Activated CD8-positive, alpha-beta memory T cell treated with anti-CD3 and anti-CD28 coated beads, Interleukin-2, amount 10 ng/mL, durations not matched to agents 7 days and 5 days (primary cell): ENCODE results near the gene CST9. TPM values are rescaled to one million over a fixed set of nuclear protein-coding genes. Genes with fewer than 3 reads are reported as not detected.

Experiments used
- ATAC-seq: fragments of 150-1000 bp; cut with Tn5 transposase; one replicate; pipeline ENCODE4 v1.10.0; 2021; ENCODE audit warnings: moderate library complexity
- CTCF ChIA-PET: fragments of 350-600 bp; sonication (Branson Sonifier 250); formaldehyde crosslinking; loops from one replicate; lab custom pipeline; 2021; ENCODE audit warnings: antibody characterized with exemption; lab: Charles Lee
- DNase-seq: peaks from one replicate; pipeline ENCODE4 v3.0.0-alpha.2; 2020
- H3K27ac Mint-ChIP-seq: one replicate; pipeline ENCODE4 v1.8.0; 2021; ENCODE audit warnings: mild to moderate bottlenecking, mixed read lengths
- H3K27me3 Mint-ChIP-seq: one replicate; pipeline ENCODE4 v1.8.0; 2021; ENCODE audit warnings: mixed read lengths
- H3K36me3 Mint-ChIP-seq: one replicate; pipeline ENCODE4 v1.8.0; 2021; ENCODE audit warnings: mild to moderate bottlenecking, mixed read lengths
- H3K4me1 Mint-ChIP-seq: one replicate; pipeline ENCODE4 v1.8.0; 2021; ENCODE audit warnings: mixed read lengths
- H3K4me3 Mint-ChIP-seq: one replicate; pipeline ENCODE4 v1.8.0; 2021; ENCODE audit warnings: mild to moderate bottlenecking, moderate library complexity, mixed read lengths
- H3K9me3 Mint-ChIP-seq: one replicate; pipeline ENCODE4 v1.8.0; 2022; ENCODE audit warnings: low read depth, mixed read lengths
- total RNA-seq, 2 experiments: library from RNA; stranded (reverse); gene quantifications; one replicate each; pipeline ENCODE4 v1.2.3, GENCODE V29; 2021

CST9 gene
- total RNA-seq, 2 experiments from 2014 or later, result not detected

DNA sequence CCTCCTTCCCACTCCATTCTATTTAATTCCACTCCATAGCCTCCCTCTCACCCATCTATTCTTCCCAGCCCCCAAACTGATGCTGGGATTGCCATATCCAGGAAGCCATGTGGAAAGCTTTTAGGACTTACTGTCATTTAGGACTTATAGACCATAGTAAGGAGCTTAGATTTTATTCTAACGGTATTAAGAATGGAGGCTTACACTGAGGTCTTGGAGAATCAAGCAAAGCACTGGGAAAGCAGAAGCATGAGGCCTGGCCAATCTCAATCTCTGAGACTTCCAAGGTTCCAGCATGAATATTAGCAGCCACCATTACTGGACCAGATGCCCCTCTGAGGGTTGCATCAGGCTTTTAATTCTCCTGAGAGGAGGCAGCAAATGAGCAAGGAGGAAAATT is 1.4 kb downstream of the CST9 start:
- Mint-ChIP-seq H3K4me3 (no peak overlapping the region), H3K27ac (no peak overlapping the region), H3K36me3 (no peaks in the 10 kb centered on the region), H3K4me1 (peaks cover 8% of the 10 kb centered on the region), H3K27me3 (peaks cover 2% of the 10 kb centered on the region), H3K9me3 (no peaks in the 10 kb centered on the region)
- DNase-seq (no peak), ATAC-seq (no peak)
- CTCF ChIA-PET, result interaction anchor here (3.2 kb wide), 1 partner anchor 163 kb away, joined by 13 read pairs; no protein-coding TSS in a partner anchor

DNA sequence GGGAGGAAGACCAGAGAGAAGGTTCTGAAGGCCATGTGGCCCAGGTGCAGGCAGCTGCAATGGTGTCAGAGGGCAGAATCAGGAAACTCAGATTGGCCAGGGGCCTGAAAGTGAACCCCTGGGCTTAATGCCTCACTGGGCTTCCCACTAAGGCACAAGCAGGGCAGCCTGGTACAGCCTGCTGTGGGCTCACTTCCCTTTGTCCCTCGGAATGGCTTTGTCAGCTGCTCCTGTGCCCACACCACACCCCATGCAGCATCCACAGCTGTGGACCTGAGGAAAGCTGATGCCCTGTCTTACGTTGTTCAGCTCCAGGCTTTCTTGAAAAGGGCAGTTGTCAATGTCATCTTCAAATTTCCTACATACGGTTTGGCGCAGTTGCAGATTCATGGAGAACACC is 2.4 kb downstream of the CST9 start:
- DNase-seq (no peak), ATAC-seq (no peak)
- no peak overlapping the region for H3K27ac Mint-ChIP-seq
- CTCF ChIA-PET, result interaction anchor here (1.5 to 3.2 kb wide), 2 partner anchors 162 to 253 kb away, joined by 3 to 13 read pairs; partner anchors contain the start of gene NXT1
- H3K4me3 Mint-ChIP-seq, result no peak overlapping the region
- H3K4me1 Mint-ChIP-seq, result peaks cover 8% of the 10 kb centered on the region
- peaks cover 5% of the 10 kb centered on the region for H3K27me3 Mint-ChIP-seq
- no peaks in the 10 kb centered on the region for H3K36me3 Mint-ChIP-seq
- no peaks in the 10 kb centered on the region for H3K9me3 Mint-ChIP-seq

DNA sequence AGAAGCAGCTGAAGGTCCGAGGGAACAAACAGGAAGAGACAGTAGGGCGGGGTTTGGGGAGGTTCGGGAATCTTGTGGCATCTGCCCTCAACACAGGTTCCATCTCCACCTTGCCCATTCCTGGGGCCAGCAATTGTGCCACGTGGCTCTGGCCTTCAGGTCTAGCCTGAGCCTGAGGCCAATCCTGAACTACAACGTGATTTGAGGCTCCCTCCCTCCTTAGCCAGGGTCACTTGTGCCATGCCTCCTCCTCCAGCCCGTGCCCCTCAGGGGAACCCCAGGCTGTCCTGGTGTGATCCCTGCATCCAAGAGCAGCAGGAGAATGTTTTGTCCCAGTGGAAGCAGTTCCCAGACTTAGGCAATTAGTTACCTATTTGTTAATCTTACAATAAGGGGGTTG is 3.0 kb downstream of the CST9 start:
- Mint-ChIP-seq H3K27ac (no peak overlapping the region), H3K36me3 (no peaks in the 10 kb centered on the region), H3K4me3 (no peak overlapping the region), H3K27me3 (peaks cover 10% of the 10 kb centered on the region), H3K9me3 (no peaks in the 10 kb centered on the region), H3K4me1 (peaks cover 8% of the 10 kb centered on the region)
- no peak for ATAC-seq
- DNase-seq, result no peak
- CTCF ChIA-PET, result interaction anchor here (1.5 to 3.2 kb wide), 2 partner anchors 161 to 253 kb away, joined by 3 to 13 read pairs; partner anchors contain the start of gene NXT1

DNA sequence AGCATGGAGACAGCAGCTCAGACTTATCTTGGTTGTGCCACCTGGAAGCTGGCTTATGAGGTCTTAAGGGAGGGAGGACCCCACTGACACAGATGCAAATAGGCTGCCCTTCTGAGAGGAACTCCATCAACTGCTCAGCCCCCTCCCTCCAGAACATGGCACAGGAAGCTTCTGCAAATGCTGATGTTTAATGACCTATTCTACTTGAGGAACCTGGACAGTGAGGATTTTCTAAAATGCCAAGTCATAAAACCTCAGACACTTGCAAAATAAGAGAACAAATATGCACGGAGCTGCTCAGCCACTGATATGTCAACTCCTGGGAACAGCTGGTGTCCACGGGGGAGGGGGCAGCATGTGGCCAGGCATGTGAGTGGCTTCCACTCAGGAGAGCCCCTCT is 3.5 kb downstream of the CST9 start:
- Mint-ChIP-seq H3K27ac (no peak overlapping the region), H3K36me3 (no peaks in the 10 kb centered on the region)

DNA sequence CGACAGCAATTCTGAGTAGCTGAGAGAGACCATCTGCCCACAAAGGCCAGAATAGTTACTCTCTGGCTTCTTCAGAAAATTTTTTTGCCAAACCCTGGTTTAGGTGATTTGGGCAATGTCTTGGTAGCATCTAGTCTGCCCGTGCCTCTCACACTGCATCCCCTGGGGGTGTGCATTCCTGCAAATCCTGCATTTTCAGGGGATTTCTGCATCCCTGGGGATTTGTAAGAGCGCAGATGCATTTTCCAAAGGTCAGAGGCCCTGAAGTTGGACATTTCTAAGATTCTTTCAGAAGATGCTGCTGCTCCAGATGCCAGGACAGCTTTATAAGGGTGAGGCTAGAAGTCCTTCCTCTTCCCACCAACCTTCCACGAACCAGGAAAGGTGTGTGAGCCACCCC is 4.0 kb downstream of the CST9 start:
- CTCF ChIA-PET, result interaction anchor here (3.2 kb wide), 1 partner anchor 160 kb away, joined by 13 read pairs; no protein-coding TSS in a partner anchor
- DNase-seq (no peak), ATAC-seq (no peak)
- peaks cover 17% of the 10 kb centered on the region for H3K27me3 Mint-ChIP-seq
- H3K27ac Mint-ChIP-seq, result no peak overlapping the region
- no peak overlapping the region for H3K4me3 Mint-ChIP-seq
- no peaks in the 10 kb centered on the region for H3K9me3 Mint-ChIP-seq
- no peaks in the 10 kb centered on the region for H3K36me3 Mint-ChIP-seq
- peaks cover 2% of the 10 kb centered on the region for H3K4me1 Mint-ChIP-seq

More for the DNA sequence above, 3.5 kb downstream of the CST9 start:
- no peak for DNase-seq
- H3K4me3 Mint-ChIP-seq, result no peak overlapping the region
- peaks cover 7% of the 10 kb centered on the region for H3K4me1 Mint-ChIP-seq
- H3K9me3 Mint-ChIP-seq, result no peaks in the 10 kb centered on the region
- CTCF ChIA-PET, result interaction anchor here (1.5 to 3.2 kb wide), 2 partner anchors 161 to 252 kb away, joined by 3 to 13 read pairs; partner anchors contain the start of gene NXT1
- no peak for ATAC-seq
- H3K27me3 Mint-ChIP-seq, result peaks cover 15% of the 10 kb centered on the region

DNA sequence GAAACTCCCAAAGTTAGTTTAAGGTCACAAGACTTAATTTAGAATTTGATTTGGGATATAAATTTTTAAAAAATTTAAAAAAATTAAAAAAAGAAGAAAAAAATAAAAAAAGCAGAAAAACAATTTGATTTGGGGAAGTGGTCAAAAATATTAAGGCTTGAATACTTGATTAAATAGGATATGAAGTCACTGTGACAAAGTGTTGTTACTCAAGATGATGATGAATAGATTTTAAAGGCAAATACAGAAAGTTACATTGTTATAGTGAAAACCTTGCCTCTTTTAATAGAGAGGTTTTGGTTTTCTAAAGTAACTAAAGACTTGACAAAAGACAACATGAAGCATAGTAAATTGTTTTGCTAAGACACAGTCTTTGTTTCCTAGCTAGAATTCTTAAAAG is 7.2 kb downstream of the CST9 start:
- no peak for ATAC-seq
- H3K36me3 Mint-ChIP-seq, result no peaks in the 10 kb centered on the region
- CTCF ChIA-PET, result interaction anchor here (2.1 kb wide), 1 partner anchor 157 kb away, joined by 6 read pairs; no protein-coding TSS in a partner anchor

DNA sequence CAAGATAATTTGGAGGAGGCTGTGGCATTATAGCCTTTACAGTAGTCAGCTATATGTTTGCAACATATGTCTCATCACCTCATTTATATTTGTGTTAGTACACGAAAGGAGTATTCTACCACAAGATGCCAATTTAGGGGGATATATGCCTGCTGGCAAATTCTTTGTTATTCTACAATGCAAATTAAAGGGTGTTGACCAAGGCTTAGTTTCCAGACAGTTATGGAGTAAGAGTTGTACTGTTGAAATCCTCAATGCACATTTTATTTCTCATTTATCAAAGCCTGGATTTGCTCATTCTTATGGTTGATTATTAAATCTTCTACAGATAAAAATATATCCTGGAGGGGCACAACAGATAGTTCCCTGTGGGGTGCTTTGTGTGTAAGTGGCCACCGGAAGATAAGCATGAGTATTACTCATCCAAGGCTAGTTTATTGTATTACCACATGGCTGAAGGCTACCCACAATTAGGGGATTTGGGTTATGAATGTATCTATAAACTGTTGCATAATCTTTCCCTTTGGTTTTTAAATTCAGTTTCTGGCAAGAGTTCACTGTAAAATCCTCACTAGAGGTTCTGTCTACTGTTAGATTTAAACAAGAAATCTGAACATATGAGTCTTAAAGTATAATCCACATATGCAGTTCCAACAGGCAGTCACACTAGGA is 9.0 kb downstream of the CST9 start:
- H3K27ac Mint-ChIP-seq, result no peak overlapping the region
- CTCF ChIA-PET, result no interaction called here
- H3K36me3 Mint-ChIP-seq, result no peaks in the 10 kb centered on the region
- peaks cover 20% of the 10 kb centered on the region for H3K27me3 Mint-ChIP-seq
- H3K4me1 Mint-ChIP-seq, result no peaks in the 10 kb centered on the region
- H3K4me3 Mint-ChIP-seq, result no peak overlapping the region
- ATAC-seq (no peak), DNase-seq (no peak)
- no peaks in the 10 kb centered on the region for H3K9me3 Mint-ChIP-seq

More for the DNA sequence above, 7.2 kb downstream of the CST9 start:
- H3K27me3 Mint-ChIP-seq, result peaks cover 21% of the 10 kb centered on the region
- no peaks in the 10 kb centered on the region for H3K9me3 Mint-ChIP-seq
- DNase-seq, result no peak
- no peak overlapping the region for H3K27ac Mint-ChIP-seq
- no peak overlapping the region for H3K4me3 Mint-ChIP-seq
- H3K4me1 Mint-ChIP-seq, result no peaks in the 10 kb centered on the region

DNA sequence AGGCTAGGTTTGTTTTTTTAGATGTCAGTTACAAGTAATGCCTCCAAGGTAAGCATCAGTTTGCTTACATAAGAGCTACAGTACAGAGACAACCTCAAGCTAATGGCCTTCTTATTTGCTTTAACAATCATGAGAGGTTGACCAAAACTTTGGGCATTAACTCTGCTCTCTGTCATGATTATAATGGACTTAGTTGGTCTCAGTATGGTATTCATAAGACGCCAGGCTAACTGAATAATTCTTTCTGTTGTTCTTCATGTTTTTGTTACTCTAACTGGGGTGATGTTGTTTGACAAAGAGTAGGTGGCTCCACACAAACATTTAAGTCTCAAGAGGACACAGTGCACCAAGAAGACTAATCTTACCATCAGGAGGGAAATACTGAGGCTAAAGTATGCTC is 9.8 kb downstream of the CST9 start:
- Mint-ChIP-seq H3K27me3 (peaks cover 19% of the 10 kb centered on the region), H3K4me1 (no peaks in the 10 kb centered on the region), H3K27ac (no peak overlapping the region), H3K9me3 (no peaks in the 10 kb centered on the region), H3K36me3 (no peaks in the 10 kb centered on the region), H3K4me3 (no peak overlapping the region)
- CTCF ChIA-PET, result no interaction called here
- ATAC-seq, result no peak
- DNase-seq, result no peak

DNA sequence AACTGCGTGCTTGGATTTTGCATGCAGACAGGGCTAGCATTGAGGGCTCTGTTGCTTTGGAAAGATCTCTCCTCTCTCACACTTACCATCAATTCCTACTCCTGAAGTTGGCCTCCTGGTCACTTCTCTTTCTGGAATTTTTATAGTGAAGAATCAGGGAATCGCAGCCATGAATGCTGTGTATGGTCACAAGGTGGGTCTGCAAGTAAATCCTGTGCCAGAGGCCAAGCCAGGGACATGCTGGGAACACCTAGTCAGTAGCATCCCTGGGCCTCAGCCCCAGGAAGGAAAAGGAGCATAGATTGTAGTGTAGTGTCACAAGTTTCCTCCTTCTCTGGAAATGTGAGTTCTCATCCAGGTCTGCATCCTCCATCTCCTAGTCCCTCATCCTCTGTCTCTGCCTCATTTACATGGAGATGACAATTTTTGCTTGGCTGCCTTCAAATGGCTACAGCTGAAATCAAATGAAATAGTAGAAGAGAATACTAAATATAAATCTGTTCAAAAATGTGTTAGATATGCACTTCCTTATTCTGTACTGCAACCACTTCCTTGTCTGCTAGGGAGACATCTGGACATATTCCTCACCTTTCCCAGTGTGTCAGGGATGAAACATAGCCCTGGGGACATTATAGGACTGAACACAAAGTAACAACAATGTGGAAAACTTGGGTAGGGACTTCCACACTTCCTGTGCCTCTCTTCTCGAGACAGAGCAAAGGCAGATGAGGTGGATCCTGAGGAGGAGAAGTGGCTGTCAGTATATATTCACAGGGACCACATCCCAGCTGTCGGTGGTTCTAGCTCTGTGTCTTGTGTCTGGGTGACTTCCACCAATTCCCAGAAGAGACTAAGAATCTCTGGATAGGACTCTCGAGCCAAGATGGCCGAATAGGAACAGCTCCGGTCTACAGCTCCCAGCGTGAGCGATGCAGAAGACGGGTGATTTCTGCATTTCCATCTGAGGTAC is 17.0 kb downstream of the CST9 start:
- no peak overlapping the region for H3K27ac Mint-ChIP-seq
- no peaks in the 10 kb centered on the region for H3K9me3 Mint-ChIP-seq
- peaks cover 5% of the 10 kb centered on the region for H3K27me3 Mint-ChIP-seq
- CTCF ChIA-PET, result no interaction called here
- no peaks in the 10 kb centered on the region for H3K4me1 Mint-ChIP-seq
- DNase-seq, result no peak
- ATAC-seq, result no peak
- H3K4me3 Mint-ChIP-seq, result no peak overlapping the region
- no peaks in the 10 kb centered on the region for H3K36me3 Mint-ChIP-seq

DNA sequence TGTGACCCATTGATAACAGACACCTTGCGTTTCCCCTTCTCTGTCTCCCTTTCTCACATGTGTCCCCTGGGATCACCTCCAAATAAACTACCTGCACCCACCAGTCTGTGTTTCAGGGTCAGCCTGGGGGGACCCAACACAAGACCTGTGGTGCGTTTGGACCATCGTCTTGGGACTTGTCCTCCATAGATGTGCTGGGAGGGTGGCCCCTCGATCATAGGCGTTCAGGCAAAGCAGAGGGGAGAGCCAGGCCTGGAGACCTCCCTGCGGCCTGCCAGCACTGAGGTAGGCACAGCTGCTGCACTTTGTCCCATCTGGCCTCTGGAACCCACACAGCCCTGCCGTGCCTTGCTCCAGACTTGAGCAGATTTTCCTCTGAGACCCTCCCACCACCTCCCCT is 18.1 kb downstream of the CST9 start:
- peaks cover 7% of the 10 kb centered on the region for H3K27me3 Mint-ChIP-seq
- no peak for ATAC-seq

DNA sequence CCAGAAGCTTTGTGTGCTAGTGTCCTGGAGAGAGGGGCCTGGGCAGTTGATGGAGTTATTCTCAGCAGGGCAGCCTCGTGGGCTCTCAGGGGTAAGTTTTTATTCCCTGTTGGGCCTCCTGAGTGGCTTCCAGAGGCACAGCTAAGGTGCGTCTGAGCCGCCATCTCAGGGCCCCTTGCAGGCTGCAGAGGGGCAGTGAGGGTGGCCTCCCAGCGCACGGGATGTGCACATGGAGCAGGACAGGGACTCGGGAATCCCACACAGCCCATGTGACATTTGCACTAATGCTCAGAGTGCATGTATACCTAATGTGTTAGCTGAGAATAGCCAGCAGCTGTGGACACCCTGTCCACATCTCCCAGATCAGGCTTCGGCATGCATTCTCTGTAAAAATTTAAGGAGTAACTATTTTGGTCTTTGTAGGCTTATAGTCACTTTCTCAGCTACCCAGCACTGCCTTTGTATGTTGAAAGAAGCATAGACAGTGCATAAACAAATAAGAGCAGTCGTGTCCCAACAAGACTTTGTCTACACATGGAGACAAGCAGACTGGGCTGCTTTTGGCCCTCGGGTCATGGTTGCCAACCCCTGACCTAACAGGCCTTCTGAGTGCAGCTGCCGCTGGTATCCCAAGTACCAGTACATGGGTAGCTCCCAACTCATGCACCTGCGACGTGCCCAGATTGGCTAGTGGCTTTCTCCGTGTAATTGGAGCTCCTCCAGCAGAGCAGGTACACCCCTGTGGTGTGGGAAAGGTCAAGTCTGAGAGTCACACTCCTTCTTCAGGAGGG is 18.8 kb downstream of the CST9 start:
- ATAC-seq (no peak), DNase-seq (peak; percentile 25)
- CTCF ChIA-PET, result no interaction called here
- Mint-ChIP-seq H3K27ac (no peak overlapping the region), H3K27me3 (peaks cover 7% of the 10 kb centered on the region), H3K9me3 (no peaks in the 10 kb centered on the region), H3K36me3 (no peaks in the 10 kb centered on the region), H3K4me1 (no peaks in the 10 kb centered on the region), H3K4me3 (no peak overlapping the region)

More for the DNA sequence above, 18.1 kb downstream of the CST9 start:
- Mint-ChIP-seq H3K4me3 (no peak overlapping the region), H3K9me3 (no peaks in the 10 kb centered on the region), H3K27ac (no peak overlapping the region), H3K36me3 (no peaks in the 10 kb centered on the region), H3K4me1 (no peaks in the 10 kb centered on the region)
- peak; percentile 35 for DNase-seq
- CTCF ChIA-PET, result no interaction called here

DNA sequence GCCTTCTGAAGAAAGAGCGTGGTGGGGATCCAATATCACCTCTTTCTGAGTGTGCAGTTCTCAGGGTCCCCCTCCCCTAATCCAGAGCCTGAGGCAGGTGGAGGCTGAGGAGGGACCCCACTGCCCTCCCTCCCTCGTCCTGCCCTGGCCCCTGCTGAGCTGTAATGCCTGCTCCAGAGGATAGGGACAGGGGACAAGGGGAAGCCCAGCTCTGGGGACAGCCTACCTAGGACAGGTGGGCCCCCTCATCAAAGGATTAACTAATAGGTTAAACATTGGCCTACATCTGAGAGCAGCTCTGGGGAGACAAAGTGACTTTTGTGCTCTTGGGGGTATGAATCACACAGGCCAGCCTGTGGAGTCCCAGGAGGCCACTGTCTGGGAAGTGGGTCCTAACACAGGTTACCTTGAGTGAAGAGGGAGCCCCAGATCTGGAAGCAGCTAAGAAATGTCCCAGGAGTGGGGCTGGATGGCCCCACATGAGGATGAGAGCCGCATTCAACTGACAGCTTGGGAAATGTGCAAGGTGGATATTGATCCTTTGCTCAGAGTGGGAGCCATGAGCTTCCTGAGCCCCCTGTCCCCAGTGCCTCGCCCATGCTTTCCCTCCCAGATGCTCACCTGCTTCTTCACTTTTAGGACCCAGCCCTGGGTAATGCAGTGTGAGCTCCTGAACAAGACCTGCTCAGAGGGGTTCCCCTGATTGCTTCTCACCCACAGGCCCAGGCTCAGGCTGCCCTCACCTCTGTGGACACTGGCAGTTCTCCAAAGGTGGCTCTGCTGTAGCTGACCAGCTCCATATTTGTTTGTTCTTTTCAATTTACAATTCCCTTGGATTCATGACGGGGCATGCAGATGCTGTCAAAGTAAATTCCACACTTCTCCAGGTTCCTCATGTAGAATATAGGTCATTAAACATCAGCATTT is 19.6 kb downstream of the CST9 start:
- CTCF ChIA-PET, result no interaction called here
- ATAC-seq, result no peak

More for the DNA sequence above, 19.6 kb downstream of the CST9 start:
- Mint-ChIP-seq H3K4me1 (no peaks in the 10 kb centered on the region), H3K36me3 (no peaks in the 10 kb centered on the region), H3K27me3 (peaks cover 11% of the 10 kb centered on the region), H3K27ac (no peak overlapping the region), H3K4me3 (no peak overlapping the region), H3K9me3 (no peaks in the 10 kb centered on the region)
- peak; percentile 18 for DNase-seq
